ENCODE data around the gene CDIPT. TPM values are rescaled to one million over a fixed set of nuclear protein-coding genes. Genes with fewer than 3 reads are reported as not detected.
A peak's percentile ranks its signal among the peaks of the same experiment; 100 is the strongest.

CDIPT gene
- total and polyA plus RNA-seq, 2 of the 13 experiments (the other 11 are each of a cell fraction or from before 2014, with no cell fraction given), result 54.9 to 97.5 TPM

- peak; percentile 66; the same call in 1 of the 2 replicates for TF ChIP-seq ZNF576 (CRISPR knock-in tag; IDR thresholded peaks at IDR 0.05)
- TF ChIP-seq CREB3 (CRISPR knock-in tag; IDR thresholded peaks at IDR 0.05), result no peak
- TF ChIP-seq NR0B2 (CRISPR knock-in tag; IDR thresholded peaks at IDR 0.05), result peak; percentile 41; the same call in 1 of the 2 replicates
- TF ChIP-seq ZSCAN31 (CRISPR knock-in tag; IDR thresholded peaks at IDR 0.05; ENCODE audit: low read depth), result peak; percentile 75; the same call in 1 of the 2 replicates
- no peak for TF ChIP-seq CERS6 (CRISPR knock-in tag; IDR thresholded peaks at IDR 0.05)
- TF ChIP-seq CSRNP2 (CRISPR knock-in tag; conservative IDR thresholded peaks at IDR 0.05; ENCODE audit: low read depth), result peak; percentile 53; the same call in 1 of the 2 replicates
- TF ChIP-seq RORA (CRISPR knock-in tag; IDR thresholded peaks at IDR 0.05), result no peak
- TF ChIP-seq ZFP62 (CRISPR knock-in tag; IDR thresholded peaks at IDR 0.05), result no peak
- TF ChIP-seq KDM4B (CRISPR knock-in tag; IDR thresholded peaks at IDR 0.05), result peak; percentile 81; the same call in 1 of the 2 replicates
- no peak for TF ChIP-seq BCLAF1 (IDR thresholded peaks at IDR 0.05)
- peak; percentile 98 for TF ChIP-seq ZBTB10 (CRISPR knock-in tag; IDR thresholded peaks at IDR 0.05; ENCODE audit: borderline replicate concordance)
- TF ChIP-seq ZNF496 (CRISPR knock-in tag; IDR thresholded peaks at IDR 0.05; ENCODE audit: insufficient replicate concordance), result no peak
Observed at GRCh38 chr16:29815793-29816693, 47.0 kb downstream of the CDIPT start, which contains the start of gene PAGR1 (continued).
